Heart right ventricle (tissue), 16 donors: ENCODE data around the gene VIPR1. TPM values are rescaled to one million over a fixed set of nuclear protein-coding genes. Genes with fewer than 3 reads are reported as not detected.

Experiments
- ATAC-seq, 8 donors: fragments of 200-7000 bp; cut with Tn5 transposase; one replicate each; pipeline ENCODE4 v1.9.1; 2020; ENCODE audit warnings: mild to moderate bottlenecking in 8 of 8, moderate library complexity in 8 of 8, moderate number of reproducible peaks in 1 of 8
- DNase-seq, 2 donors: peaks; one replicate each; pipeline ENCODE4 v3.0.0-alpha.2; 2020
- H3K27ac ChIP-seq, 10 donors: fragments of 200-600 bp; sonication (generic) in 2 of 10; one replicate each; pipeline versions ENCODE4 v1.5.0 to v1.8.0; 2020 to 2022; ENCODE audit warnings: mild to moderate bottlenecking in 3 of 10
- H3K27me3 ChIP-seq, 7 donors: fragments of 200-600 bp; one replicate each; pipeline ENCODE4 v1.8.0; 2021 to 2022; ENCODE audit warnings: mild to moderate bottlenecking in 2 of 7
- H3K36me3 ChIP-seq, 9 donors: fragments of 200-600 bp; sonication (generic) in 1 of 9; one replicate each; pipeline versions ENCODE4 v1.5.0 to v1.8.0; 2020 to 2022; ENCODE audit warnings: mild to moderate bottlenecking in 2 of 9
- H3K4me1 ChIP-seq, 9 donors: fragments of 200-600 bp; sonication (generic) in 1 of 9; one replicate each; pipeline versions ENCODE4 v1.5.0 to v1.8.0; 2020 to 2022; ENCODE audit warnings: mild to moderate bottlenecking in 4 of 9
- H3K4me3 ChIP-seq, 10 donors: fragments of 200-600 bp; sonication (generic) in 2 of 10; one replicate each; pipeline versions ENCODE4 v1.5.0 to v1.8.0; 2020 to 2022; ENCODE audit warnings: mild to moderate bottlenecking in 7 of 10, moderate library complexity in 2 of 10
- H3K9me3 ChIP-seq, 11 donors: fragments of 200-600 bp in 10 of 11; sonication (generic) in 2 of 11; one replicate each; pipeline versions ENCODE4 v1.5.0 to v1.8.0; 2013 to 2022; ENCODE audit warnings: mild to moderate bottlenecking in 2 of 11, control low read depth in 1 of 11, moderate library complexity in 1 of 11
- CTCF ChIP-seq, 9 donors: fragments of 200-600 bp; sonication (generic) in 2 of 9; IDR thresholded peaks; one replicate each; pipeline versions ENCODE4 v1.5.0 to v1.8.0; 2021 to 2022; ENCODE audit warnings: antibody characterized with exemption in 9 of 9, mild to moderate bottlenecking in 5 of 9, moderate library complexity in 1 of 9
- WGBS, 2 donors: extraction: QIAGEN DNeasy Blood & Tissue Kit; methylation state at CpG; one replicate each; pipeline ENCODE4 v1.1.7; 2013; ENCODE audit warnings: inconsistent platforms in 1 of 2; 5-methylcytosine and 5-hydroxymethylcytosine counted together
- intact Hi-C, 10 donors: fragments of 100-400 bp; cut with DNase I; formaldehyde crosslinking; loops; one replicate each; pipeline versions ENCODE4 v1.11.1 to v1.14.2; 2022
- polyA plus RNA-seq, 2 donors: library from polyadenylated mRNA; stranded (reverse); fragments of 200-250 nt; gene quantifications; one replicate each; pipeline ENCODE4 v1.2.3, GENCODE V29; 2013
- total RNA-seq, 10 donors: library from RNA; stranded (reverse); fragmentation: NEBNext Ultra II Directional in 3 of 10; extraction: Animal tissue kit (Norgen Biotek cat#: 25700) in 3 of 10; gene quantifications; one replicate each; pipeline versions ENCODE4 v1.2.1 to v1.2.4, GENCODE V29; 2021 to 2023
- donor health status: Arrhythmogenic right ventricular cardiomyopathy.
- donor health status: ischemic (EF 13 %, LVEDD 7.1; RV severe dilation, severe dysfunction).
- donor health status: healthy with polysubstance abuse.
- donor health status: DM: no; HTN: yes; CAD: no.
- donor health status: DM: no; HTN: no; CAD: no.
- donor health status: ischemic (EF 25% LVEDD 6.9; RV normal size, moderate dysfunction).
- donor health status: ischemic (EF 25% LVEDD 5.7; RV mildly dilated, moderate dysfunction).
- donor health status: healthy.
- donor health status: DM: yes; HTN: yes; CAD: no.
- donor health status: Ischemic cardiomyopathy.
- donor health status: ischemic (EF 35%, LVEDD 5.7; RV mildly dilated, moderate dysfunction).
- donor health status: nonischemic (EF 11% LVEDD 7.7; RV severe dilation, severe dysfunction).
- donor health status: DM: yes; HTN: yes; CAD: no.
- donor health status: PGD.
- donor health status: ischemic (EF 29% LVEDD 5.4; RV normal size, mild dysfunction).
- donor health status: nonischemic (EF 23%, LVEDD 6.1; RV moderate dilation, normal function).

Gene VIPR1
- total and polyA plus RNA-seq, 12 donors, result 0.76 to 8.3 (median 1.9) TPM

DNA sequence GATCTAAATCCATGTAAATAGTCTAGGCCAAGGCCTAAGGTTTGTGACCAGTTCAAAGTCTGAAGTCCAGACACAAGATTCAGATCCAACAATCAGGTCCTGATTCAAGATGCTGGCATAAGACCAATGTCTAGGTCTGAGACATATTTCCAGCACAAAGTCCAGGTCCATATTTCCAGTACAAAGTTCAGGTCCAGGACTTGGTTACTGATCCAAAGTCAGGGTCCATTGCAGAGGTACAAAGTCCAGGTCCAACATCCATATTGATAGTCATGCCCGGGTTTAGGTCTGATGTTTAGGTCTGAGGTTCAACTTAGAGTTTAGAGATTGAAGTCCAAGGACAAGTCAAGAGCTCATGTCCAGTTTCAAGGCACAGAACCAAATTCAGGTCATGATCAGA lies 39.4 kb upstream of the VIPR1 start:
- DNase-seq, result no peak
- 67 to 89% methylated on average over 1 of the region's 1 CpG for WGBS, 2 donors
- Histone ChIP-seq H3K36me3 (no peaks in the 10 kb centered on the region), H3K27ac (no peak overlapping the region), H3K4me3 (no peak overlapping the region), H3K9me3 (peaks cover 0 to 3% (median 0%) of the 10 kb centered on the region in 11 donors), H3K4me1 (no peaks in the 10 kb centered on the region), H3K27me3 (no peaks in the 10 kb centered on the region)
- no peak for ATAC-seq
- intact Hi-C loops, result no loop called here
- TF ChIP-seq CTCF (IDR thresholded peaks at IDR 0.05), result no peak

DNA sequence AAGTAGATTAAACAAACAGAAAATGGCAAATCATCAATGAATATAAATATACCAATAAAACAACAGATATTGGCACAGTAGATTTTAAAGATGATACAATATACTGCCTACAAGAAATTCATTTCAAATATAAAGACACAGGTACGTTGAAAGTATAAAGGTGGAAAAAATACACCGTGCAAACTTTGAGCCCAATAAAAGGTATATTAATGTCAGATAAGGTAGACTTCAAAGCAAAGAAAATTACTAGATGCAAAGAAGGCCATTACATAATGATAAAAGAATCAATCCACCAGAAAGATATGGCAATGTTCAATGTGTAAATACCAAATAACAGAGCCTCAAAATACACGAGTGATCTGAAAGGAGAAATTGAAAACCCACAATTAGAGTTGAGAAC lies 34.3 kb upstream of the VIPR1 start:
- intact Hi-C loops, result loop anchor here in 1 of 10 donors (5.0 kb wide), 1 partner anchor 1374 kb away; no protein-coding TSS in a partner anchor
- no peak for ATAC-seq
- WGBS, 2 donors, result 89 to 94% methylated on average over 3 of the region's 3 CpGs

DNA sequence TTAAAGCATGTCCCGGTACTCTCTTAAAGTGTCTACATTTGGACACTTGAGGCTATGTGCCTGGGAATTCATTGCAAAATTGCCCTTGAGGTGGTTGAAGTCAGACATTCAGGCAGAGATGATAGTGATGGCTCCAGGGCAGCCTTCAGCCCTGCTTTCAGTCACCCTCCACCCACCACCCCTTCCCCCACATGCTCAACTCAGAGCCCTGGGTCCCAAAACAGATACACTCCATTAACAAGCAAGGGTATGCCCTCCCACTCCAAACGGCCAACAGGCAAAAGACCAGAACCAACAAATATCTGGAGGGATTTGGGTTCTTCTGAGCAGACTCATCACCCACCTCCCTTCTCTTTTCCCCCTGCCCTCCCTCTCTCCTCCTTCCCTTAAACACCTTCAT lies 29.9 kb upstream of the VIPR1 start:
- H3K4me1 ChIP-seq, result peaks cover 0 to 14% (median 0%) of the 10 kb centered on the region in 9 donors
- no peak for ATAC-seq
- no peak for DNase-seq
- TF ChIP-seq CTCF (IDR thresholded peaks at IDR 0.05), result no peak
- intact Hi-C loops, result no loop called here
- WGBS, 2 donors, result 76 to 89% methylated on average over 2 of the region's 2 CpGs
- H3K36me3 ChIP-seq, result no peaks in the 10 kb centered on the region
- H3K4me3 ChIP-seq, result no peak overlapping the region
- peaks cover 0 to 7% (median 0%) of the 10 kb centered on the region in 7 donors for H3K27me3 ChIP-seq
- no peak overlapping the region for H3K27ac ChIP-seq
- no peaks in the 10 kb centered on the region for H3K9me3 ChIP-seq

More for the DNA sequence above, 34.3 kb upstream of the VIPR1 start:
- Histone ChIP-seq H3K36me3 (no peaks in the 10 kb centered on the region), H3K4me3 (no peak overlapping the region), H3K27ac (no peak overlapping the region), H3K27me3 (peaks cover 0 to 6% (median 0%) of the 10 kb centered on the region in 7 donors), H3K4me1 (peaks cover 0 to under 1% (median 0%) of the 10 kb centered on the region in 9 donors), H3K9me3 (peaks cover 0 to 3% (median 0%) of the 10 kb centered on the region in 11 donors)
- no peak for DNase-seq
- no peak for TF ChIP-seq CTCF (IDR thresholded peaks at IDR 0.05)

DNA sequence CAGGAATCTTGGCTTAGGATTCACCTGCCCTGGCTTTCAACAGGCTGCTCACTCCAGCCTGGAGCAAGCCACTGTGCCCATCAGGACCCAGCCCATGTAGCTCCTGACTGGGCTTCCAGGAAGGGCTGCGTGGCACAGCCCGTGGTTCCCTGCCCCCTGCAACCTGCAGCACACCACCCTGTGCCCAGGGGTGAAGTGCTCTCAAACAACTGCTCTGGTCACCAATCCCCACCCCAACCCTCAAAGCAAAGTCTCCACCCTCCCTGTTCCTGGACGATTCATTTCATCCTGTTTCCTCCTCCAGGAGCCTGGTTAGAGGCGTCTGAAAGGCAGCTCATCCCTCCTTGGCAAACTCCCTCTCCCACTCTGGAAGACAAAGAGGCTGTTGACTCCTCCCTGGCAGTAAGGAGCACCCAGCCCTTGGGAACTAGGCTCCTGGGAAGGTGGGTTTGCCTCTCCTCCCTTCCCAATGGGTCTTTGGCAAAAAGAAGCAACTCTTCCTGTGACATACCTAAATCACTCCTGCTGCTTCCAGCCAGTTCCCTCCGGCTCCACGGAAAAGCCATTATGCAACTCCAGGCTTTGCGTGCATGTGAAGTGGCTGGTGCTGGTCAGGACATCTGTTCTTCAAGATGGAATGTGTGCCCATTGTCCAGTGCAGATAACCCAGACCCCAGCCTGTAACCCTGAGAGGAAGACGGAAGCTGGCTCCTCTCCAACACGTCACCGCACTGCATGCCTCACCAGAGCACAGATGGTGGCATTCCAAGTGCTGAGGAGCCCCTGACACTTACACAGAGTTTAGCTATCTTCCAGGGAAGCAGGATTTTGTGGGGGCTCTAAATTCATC lies 29.1 kb upstream of the VIPR1 start:
- intact Hi-C loops, result no loop called here
- WGBS, 2 donors, result 31 to 34% methylated on average over 10 of the region's 10 CpGs
- no peak overlapping the region for H3K27ac ChIP-seq
- no peak for TF ChIP-seq CTCF (IDR thresholded peaks at IDR 0.05)
- no peaks in the 10 kb centered on the region for H3K36me3 ChIP-seq
- peaks cover 0 to 14% (median 0%) of the 10 kb centered on the region in 9 donors for H3K4me1 ChIP-seq
- peaks cover 0 to 7% (median 0%) of the 10 kb centered on the region in 7 donors for H3K27me3 ChIP-seq
- ATAC-seq (peak in 7 of 8 donors; percentile 7 to 77 (median 48)), DNase-seq (no peak)
- H3K9me3 ChIP-seq, result no peaks in the 10 kb centered on the region
- H3K4me3 ChIP-seq, result no peak overlapping the region
